ENCODE measurements around the gene ZNF787. TPM values are rescaled to one million over a fixed set of nuclear protein-coding genes. Genes with fewer than 3 reads are reported as not detected.
A peak's percentile ranks its signal among the peaks of the same experiment; 100 is the strongest.

ZNF787 gene
- total RNA-seq, 4 donors from 2014 or later, result 7.8 to 21.3 (median 14.2) TPM

DNA sequence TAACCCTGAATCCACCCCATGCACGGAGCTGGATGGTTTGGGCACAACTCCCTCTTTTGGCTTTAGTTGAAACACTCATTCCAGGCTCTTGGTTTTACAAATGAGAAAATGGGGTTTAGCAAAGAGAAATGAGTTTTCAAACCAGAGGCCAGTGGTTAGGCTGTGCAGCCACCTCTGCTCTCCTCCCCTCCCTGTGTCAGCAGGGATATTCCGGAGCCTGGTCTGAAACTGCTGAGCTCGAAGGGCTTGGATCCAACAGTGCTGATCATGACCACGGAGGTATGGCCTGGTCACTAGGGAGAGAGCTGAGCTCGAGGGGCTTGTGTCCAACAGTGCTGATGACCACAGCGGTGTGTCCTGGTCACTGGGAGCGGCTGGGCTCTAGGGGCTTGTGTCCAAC lies 41.5 kb downstream of the ZNF787 start:
- Histone ChIP-seq H3K27me3 (no peaks in the 10 kb centered on the region), H3K36me3 (no peaks in the 10 kb centered on the region), H3K9me3 (no peaks in the 10 kb centered on the region), H3K4me3 (replicated peaks in 1 of 3) (no peak overlapping the region), H3K27ac (no peak overlapping the region), H3K4me1 (peaks cover 7 to 10% of the 10 kb centered on the region in 2 donors)
- intact Hi-C loops (cut with DNase I), result loop anchor here (5.0 kb wide), 1 partner anchor 93 kb away; no protein-coding TSS in a partner anchor
- no peak for TF ChIP-seq CTCF (IDR thresholded peaks at IDR 0.05)
- TF ChIP-seq POLR2A (IDR thresholded peaks at IDR 0.05), result no peak
- no peak for DNase-seq
- WGBS, 2 donors, result 59 to 88% methylated on average over 3 to 6 of the region's 7 CpGs

DNA sequence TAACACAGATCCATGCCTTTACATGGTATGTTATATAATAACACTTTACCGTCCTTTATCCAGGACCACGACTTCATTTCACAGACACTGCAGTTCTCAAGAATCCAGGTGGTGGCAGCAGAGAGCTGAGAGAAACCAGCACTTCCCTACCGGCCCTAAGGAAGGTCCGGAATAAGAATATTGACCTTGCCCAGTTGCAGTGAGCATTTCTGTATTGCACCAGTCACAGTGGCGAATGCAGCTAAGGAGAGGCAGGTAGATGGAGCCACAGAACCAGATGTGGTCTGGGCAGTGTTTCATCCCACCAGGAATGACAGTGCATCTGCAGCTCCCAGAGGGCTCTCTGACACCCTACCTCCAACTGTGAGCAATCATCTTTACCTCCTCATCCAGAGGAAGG lies 44.6 kb downstream of the ZNF787 start:
- H3K27ac ChIP-seq, result no peak overlapping the region
- intact Hi-C loops (cut with DNase I), result loop anchor here (5.0 kb wide), 1 partner anchor 96 kb away; no protein-coding TSS in a partner anchor
- H3K4me1 ChIP-seq, result peaks cover 7 to 9% of the 10 kb centered on the region in 2 donors
- WGBS, 2 donors, result 11% methylated on average over 5 of the region's 5 CpGs
- no peaks in the 10 kb centered on the region for H3K36me3 ChIP-seq
- no peak overlapping the region for H3K4me3 ChIP-seq (replicated peaks in 1 of 3)
- no peaks in the 10 kb centered on the region for H3K9me3 ChIP-seq
- DNase-seq, result peak; percentile 59 to 65
- no peaks in the 10 kb centered on the region for H3K27me3 ChIP-seq
- TF ChIP-seq POLR2A (IDR thresholded peaks at IDR 0.05) (no peak), CTCF (IDR thresholded peaks at IDR 0.05) (peak; percentile 61 to 93 (median 80))

- H3K27ac ChIP-seq, result no peak overlapping the region
- H3K9me3 ChIP-seq, result no peaks in the 10 kb centered on the region
- DNase-seq, result no peak
- 67 to 72% methylated on average over 3 to 4 of the region's 4 CpGs for WGBS, 2 donors
- intact Hi-C loops (cut with DNase I), result no loop called here
- H3K36me3 ChIP-seq, result no peaks in the 10 kb centered on the region
- H3K4me1 ChIP-seq, result peaks cover 0 to 7% of the 10 kb centered on the region in 2 donors
- no peak for TF ChIP-seq POLR2A (IDR thresholded peaks at IDR 0.05)
- TF ChIP-seq CTCF (IDR thresholded peaks at IDR 0.05), result no peak
- H3K27me3 ChIP-seq, result no peaks in the 10 kb centered on the region
- H3K4me3 ChIP-seq (replicated peaks in 1 of 3), result no peak overlapping the region
These were observed 49.9 kb downstream of the ZNF787 start for GRCh38 chr19:56071151-56071550.

DNA sequence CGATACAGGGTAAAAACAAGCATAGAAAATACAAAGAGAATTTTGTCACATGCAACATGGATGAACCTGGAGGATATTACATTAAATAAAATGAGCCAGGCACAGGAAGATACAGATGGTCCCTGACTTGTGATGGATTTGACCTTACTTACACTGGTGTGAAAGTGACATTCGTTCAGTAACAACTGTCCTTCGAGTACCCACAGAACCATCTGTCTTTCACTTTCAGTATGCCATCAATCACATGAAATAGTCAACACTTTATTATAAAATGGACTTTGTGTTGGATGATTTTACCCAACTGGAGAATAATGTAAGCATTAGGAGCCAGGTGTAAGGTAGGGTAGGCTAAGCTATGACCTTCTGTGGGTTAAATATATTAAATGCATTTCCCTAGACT lies 51.5 kb downstream of the ZNF787 start:
- peaks cover 0 to 8% of the 10 kb centered on the region in 2 donors for H3K4me1 ChIP-seq
- DNase-seq, result no peak
- no peak overlapping the region for H3K4me3 ChIP-seq (replicated peaks in 1 of 3)
- H3K9me3 ChIP-seq, result no peaks in the 10 kb centered on the region
- no peak overlapping the region for H3K27ac ChIP-seq
- no peaks in the 10 kb centered on the region for H3K36me3 ChIP-seq
- TF ChIP-seq CTCF (IDR thresholded peaks at IDR 0.05), result no peak
- TF ChIP-seq POLR2A (IDR thresholded peaks at IDR 0.05), result no peak
- 75 to 83% methylated on average over 3 of the region's 3 CpGs for WGBS, 2 donors
- intact Hi-C loops (cut with DNase I), result loop anchor here (5.0 kb wide), 1 partner anchor 278 kb away; no protein-coding TSS in a partner anchor
- no peaks in the 10 kb centered on the region for H3K27me3 ChIP-seq

DNA sequence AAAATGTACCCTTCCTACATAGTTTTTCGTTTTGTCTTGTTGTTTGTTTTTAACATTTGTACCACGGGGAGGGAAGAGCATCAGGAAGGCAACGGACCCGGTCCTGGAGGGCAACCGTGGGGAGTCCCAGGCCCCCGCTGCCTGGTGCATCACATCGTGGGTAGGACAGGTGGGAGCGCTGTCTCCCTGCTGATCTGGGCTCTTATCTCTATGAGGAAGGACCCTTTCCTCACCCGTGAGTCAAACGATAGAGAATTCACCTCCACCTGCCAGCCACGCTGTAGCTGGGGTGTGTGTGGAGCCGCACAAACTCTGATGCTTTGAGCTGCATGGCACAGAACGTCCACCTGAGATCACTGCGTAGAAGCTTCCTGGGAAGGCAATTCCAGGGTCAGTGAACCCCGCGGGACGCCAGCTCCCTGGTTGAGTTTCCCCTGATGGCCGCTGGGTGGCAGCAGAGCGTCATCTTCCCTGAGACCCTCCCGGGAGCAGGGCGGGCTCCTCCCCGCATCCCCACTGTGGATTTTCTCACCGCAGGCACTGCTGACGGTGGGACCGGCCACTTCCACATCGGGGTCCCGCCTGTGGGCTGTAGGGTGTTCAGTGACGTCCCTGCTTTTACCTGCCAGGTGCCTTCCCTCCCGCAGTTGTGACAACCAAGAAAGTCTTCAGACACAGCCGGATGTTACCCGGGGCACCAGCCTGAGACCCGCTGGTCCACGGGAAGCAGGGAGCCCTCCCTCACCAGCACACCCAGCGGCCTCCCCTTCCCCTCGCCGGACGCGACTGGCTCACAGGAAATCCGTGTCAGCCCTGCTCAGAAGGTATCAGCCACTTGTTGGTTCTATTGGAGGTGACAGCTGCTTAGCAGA lies 54.7 kb downstream of the ZNF787 start:
- no peaks in the 10 kb centered on the region for H3K36me3 ChIP-seq
- WGBS, 2 donors, result 6 to 7% methylated on average over 24 of the region's 39 CpGs
- no peaks in the 10 kb centered on the region for H3K27me3 ChIP-seq
- peak; percentile 65 to 74 for DNase-seq
- intact Hi-C loops (cut with DNase I), result loop anchor here (5.0 kb wide), 1 partner anchor 281 kb away; no protein-coding TSS in a partner anchor
- H3K9me3 ChIP-seq, result no peaks in the 10 kb centered on the region
- no peak overlapping the region for H3K4me3 ChIP-seq (replicated peaks in 1 of 3)
- H3K4me1 ChIP-seq, result peaks cover 0 to 8% of the 10 kb centered on the region in 2 donors
- TF ChIP-seq CTCF (IDR thresholded peaks at IDR 0.05) (peak; percentile 67 to 91 (median 78)), POLR2A (IDR thresholded peaks at IDR 0.05) (no peak)
- no peak overlapping the region for H3K27ac ChIP-seq

Measured in thyroid gland (tissue), 4 donors.